GM12892 (cell line): Measurements from ENCODE around the gene TSPAN15.

ENCODE experiments used
- POLR2A ChIP-seq: IDR thresholded peaks from 2 replicates; pipeline ENCODE4 v1.6.1; 2011; ENCODE audit warnings: low read depth, low read length, control low read depth
- POLR2AphosphoS5 ChIP-seq: IDR thresholded peaks from 2 replicates; pipeline ENCODE4 v1.6.1; 2011; ENCODE audit warnings: low read depth, low read length, control low read depth
- TAF1 ChIP-seq: IDR thresholded peaks from 2 replicates; pipeline ENCODE4 v1.6.1; 2011; ENCODE audit warnings: low read depth, mild to moderate bottlenecking, control low read depth, low read length, borderline replicate concordance

GRCh38 chr10:69425041-69425440 lies 26.2 kb upstream of the TSPAN15 start:
- TF ChIP-seq POLR2A: no peak
- no peak for TF ChIP-seq POLR2AphosphoS5
- no peak for TF ChIP-seq TAF1
